ENCODE data around the gene NUPR2.
"Not testable (repeated sequence)": the region's sequence is repeated elsewhere in the genome, so short reads cannot be mapped to it uniquely, and the experiment has no call there.

The NUPR2 gene

DNA sequence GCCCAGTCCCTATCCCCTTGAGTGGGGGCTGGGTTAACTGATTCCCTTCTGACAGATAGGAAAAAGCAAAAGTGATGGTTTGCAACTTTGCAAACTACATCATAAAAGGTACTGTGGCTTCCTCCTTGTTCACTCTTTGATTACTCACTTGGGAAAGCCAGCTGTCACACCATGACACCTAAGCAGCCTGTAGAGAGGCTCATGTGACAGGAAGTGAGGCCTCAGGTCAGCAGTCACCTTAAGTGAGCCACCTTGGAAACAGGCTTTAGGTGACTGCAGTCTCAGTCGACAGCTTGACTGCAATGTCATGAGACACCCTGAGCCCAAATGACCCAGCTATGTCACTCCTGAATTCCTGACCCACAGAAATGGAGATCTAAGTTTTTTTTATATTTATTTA, 5.6 kb downstream of the NUPR2 start:
- TF ChIP-seq, protein P1, sequence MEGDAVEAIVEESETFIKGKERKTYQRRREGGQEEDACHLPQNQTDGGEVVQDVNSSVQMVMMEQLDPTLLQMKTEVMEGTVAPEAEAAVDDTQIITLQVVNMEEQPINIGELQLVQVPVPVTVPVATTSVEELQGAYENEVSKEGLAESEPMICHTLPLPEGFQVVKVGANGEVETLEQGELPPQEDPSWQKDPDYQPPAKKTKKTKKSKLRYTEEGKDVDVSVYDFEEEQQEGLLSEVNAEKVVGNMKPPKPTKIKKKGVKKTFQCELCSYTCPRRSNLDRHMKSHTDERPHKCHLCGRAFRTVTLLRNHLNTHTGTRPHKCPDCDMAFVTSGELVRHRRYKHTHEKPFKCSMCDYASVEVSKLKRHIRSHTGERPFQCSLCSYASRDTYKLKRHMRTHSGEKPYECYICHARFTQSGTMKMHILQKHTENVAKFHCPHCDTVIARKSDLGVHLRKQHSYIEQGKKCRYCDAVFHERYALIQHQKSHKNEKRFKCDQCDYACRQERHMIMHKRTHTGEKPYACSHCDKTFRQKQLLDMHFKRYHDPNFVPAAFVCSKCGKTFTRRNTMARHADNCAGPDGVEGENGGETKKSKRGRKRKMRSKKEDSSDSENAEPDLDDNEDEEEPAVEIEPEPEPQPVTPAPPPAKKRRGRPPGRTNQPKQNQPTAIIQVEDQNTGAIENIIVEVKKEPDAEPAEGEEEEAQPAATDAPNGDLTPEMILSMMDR (IDR thresholded peaks at IDR 0.05; ENCODE audit: low read depth, low read length), result no peak
- in situ Hi-C loops (cut with HindIII; ENCODE audit: low sequenced_read_pairs), result no loop called here
- no peak for DNase-seq (ENCODE audit: low read depth, low spot score)
- H3K4me3 ChIP-seq (ENCODE audit: low read depth, low read length), result no peak overlapping the region

DNA sequence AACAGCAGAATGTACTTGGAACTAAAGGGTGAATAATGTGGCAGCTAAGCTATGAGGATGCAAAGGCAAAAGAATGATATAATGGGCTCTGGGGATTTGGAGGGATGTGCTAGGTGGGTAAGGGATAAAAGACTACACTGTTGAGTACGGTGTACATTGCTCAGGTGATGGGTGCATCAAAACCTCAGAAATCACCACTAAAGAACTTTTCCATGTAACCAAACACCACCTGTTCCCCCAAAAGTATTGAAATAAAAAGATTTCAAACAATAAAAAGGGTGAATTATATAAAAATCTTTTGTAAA, 8.3 kb downstream of the NUPR2 start:
- H3K4me3 ChIP-seq (ENCODE audit: low read depth, low read length), result no peak overlapping the region
- in situ Hi-C loops (cut with HindIII; ENCODE audit: low sequenced_read_pairs), result no loop called here
- TF ChIP-seq, protein P1 (IDR thresholded peaks at IDR 0.05; ENCODE audit: low read depth, low read length), result no peak
- no peak for DNase-seq (ENCODE audit: low read depth, low spot score)

DNA sequence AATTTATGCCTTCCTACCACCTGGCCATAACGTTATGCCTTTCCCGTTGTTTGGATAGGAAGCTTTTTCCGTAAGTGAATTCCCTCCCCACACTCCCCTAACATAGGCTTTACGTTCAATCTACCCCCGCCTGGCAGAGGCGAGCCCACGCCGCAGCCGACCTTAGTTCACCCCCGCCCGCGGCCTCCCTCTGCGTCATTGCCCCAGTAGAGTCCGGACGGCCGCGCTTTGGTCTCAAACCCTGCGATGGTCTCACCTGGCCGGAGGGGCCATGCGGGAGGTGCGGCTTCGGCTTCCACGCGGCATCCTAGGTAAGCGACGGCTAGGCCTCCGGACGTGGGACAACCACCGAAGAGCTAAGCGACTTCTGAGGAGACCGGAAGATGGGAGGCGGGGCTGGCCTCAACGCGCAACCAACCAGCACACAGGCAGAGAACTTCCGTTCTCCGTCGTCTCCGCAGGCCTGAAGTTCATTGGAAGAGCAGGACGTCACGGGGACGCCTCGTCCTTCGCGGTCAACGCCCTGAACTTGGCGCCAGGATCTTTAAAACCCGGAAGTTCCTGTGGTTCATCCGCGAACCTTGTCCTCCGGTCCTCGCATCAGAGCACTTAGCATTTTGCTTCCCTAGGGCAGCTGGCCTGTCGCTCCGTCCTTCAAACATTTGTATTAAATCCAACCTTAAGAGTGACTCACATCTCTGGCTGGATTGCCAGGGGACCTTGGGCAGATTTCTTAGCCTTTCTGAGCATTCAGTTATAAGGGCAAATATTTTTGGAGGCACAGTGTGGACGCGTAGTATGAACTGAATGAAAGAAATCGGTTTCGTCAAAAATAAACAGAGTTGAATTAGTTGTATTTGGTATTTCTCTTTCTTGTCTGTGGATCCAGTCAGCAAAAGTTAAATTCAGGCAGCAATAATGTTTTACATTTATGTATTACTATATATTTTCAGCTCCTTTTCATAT, 9.8 kb downstream of the NUPR2 start, which contains the start of gene CHCHD2:
CHCHD2 (minus strand) TSS at position 369 of the 966 bp plus-strand sequence; CDS start at position 306, 63 bp downstream.
- in situ Hi-C loops (cut with HindIII; ENCODE audit: low sequenced_read_pairs), result no loop called here
- DNase-seq (ENCODE audit: low read depth, low spot score), result peak; percentile 99
- peak within 1 kb of the TSS; percentile 100 for H3K4me3 ChIP-seq (ENCODE audit: low read depth, low read length)
- TF ChIP-seq, protein P1 (IDR thresholded peaks at IDR 0.05; ENCODE audit: low read depth, low read length), result no peak

DNA sequence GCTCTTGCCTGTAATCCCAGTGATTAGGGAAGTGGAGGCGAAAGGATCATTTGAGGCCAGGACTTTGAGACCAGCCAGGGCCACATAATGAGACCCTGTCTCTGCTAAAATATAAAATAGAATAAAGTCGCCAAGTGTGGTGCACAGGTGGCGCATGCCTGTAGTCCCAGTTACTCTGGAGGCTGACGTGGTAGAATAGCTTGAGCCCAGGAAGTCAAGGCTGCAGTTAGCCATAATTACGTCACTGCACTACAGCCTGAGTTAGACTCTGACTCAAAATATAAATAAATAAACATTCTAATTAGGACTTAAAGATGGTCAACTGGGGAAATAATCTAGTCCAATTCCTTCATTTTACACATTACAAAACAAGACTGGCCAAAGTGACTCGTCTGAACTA, 10.7 kb downstream of the NUPR2 start:
- peak overlapping the region; percentile 100 for H3K4me3 ChIP-seq (ENCODE audit: low read depth, low read length)
- DNase-seq (ENCODE audit: low read depth, low spot score), result peak; percentile 79
- TF ChIP-seq, protein P1 (IDR thresholded peaks at IDR 0.05; ENCODE audit: low read depth, low read length), result no peak
- in situ Hi-C loops (cut with HindIII; ENCODE audit: low sequenced_read_pairs), result no loop called here

DNA sequence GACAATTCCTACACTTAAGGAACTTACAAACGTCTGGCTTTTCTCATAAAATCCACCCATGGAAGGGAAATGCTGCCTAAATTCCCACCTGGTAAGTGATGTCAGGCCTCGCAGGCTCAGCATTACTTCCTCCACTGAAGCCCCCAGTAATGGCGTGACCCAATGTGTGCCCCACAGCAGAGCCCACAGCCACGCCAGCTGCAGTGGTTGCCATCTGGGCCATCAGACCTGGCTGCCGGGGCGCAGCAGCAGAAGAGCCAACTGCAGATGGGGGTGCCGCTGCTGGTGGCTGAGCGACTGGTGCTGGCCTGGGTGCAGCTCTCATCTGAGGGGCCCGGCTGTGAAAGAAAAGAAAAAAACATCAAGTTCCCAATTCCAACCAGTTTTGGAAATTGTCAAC, 12.1 kb downstream of the NUPR2 start:
- in situ Hi-C loops (cut with HindIII; ENCODE audit: low sequenced_read_pairs); DNase-seq (ENCODE audit: low read depth, low spot score); H3K4me3 ChIP-seq (ENCODE audit: low read depth, low read length): not testable (repeated sequence)

DNA sequence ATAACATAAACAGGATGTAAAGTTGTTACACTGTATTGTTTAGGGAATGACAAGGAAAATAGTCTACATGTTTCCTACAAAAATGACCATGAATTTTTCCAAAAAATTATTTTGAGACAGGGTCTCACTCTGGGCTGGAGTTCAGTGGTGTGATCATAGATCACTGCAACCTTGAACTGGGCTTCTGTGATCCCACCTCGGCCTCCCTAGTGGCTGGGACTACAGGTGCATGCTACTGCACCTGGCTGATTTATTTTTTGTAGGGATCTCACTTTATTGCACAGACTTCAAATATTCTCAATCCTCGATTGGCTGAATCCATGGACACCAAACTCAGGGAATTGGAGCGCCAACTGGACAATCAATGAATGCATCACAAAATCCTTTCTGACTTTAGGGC, 16.6 kb downstream of the NUPR2 start:
- H3K4me3 ChIP-seq (ENCODE audit: low read depth, low read length), result no peak overlapping the region
- TF ChIP-seq, protein P1 (IDR thresholded peaks at IDR 0.05; ENCODE audit: low read depth, low read length), result no peak
- no peak for DNase-seq (ENCODE audit: low read depth, low spot score)
- in situ Hi-C loops (cut with HindIII; ENCODE audit: low sequenced_read_pairs), result no loop called here

DNA sequence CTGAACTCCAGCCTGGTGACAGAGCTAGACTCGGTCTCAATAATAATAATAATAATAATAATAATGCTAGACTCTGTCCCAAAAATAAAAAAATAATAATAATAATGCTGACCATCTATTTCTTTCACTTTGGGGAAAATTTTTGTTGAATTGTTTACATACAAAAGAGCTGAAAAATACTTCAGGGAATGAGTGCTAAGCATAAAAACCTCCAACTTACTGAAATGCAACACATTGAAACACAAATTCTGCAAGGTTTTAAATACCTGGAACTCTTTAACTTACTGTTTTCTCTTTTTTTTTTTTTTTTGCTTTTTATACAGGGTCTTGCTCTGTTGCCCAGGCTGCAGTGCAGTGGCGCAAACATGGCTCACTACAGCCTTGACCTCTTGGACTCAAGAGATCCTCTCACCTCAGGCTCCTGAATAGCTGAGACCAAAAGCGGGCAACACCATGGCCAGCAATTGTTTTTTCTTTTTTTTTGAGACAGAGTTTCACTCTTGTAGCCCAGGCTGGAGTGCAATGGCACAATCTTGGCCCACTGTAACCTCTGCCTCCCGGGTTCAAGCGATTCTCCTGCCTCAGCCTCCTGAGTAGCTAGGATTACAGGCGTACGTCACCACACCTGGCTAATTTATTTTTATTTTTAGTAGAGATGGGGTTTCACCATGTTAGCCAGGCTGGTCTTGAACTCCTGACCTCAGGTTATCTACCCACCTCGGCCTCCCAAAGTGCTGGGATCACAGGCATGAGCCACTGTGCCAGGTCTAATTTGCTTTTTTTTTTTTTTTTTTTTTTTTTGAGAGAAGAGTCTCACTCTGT, 17.8 kb downstream of the NUPR2 start:
- DNase-seq (ENCODE audit: low read depth, low spot score); H3K4me3 ChIP-seq (ENCODE audit: low read depth, low read length); in situ Hi-C loops (cut with HindIII; ENCODE audit: low sequenced_read_pairs): not testable (repeated sequence)
